ENCODE results near the gene SNX8. TPM values are rescaled to one million over a fixed set of nuclear protein-coding genes. Genes with fewer than 3 reads are reported as not detected.

The SNX8 gene
- total and polyA plus RNA-seq, 2 donors (not counting 1 experiment from before 2014, with no cell fraction given), result 64.4 to 126 TPM

GRCh38 chr7:2233926-2234325 is 80.3 kb downstream of the SNX8 start:
- ATAC-seq (ENCODE audit: low read depth), result no peak
- H4K20me1 ChIP-seq (ENCODE audit: control insufficient read depth, insufficient read depth, low read length, poor library complexity, severe bottlenecking), result no peaks in the 10 kb centered on the region
- no peak overlapping the region for H2AFZ ChIP-seq (ENCODE audit: insufficient read depth, low read depth, low read length, poor library complexity, severe bottlenecking)
- TF ChIP-seq EZH2 (IDR thresholded peaks at IDR 0.05; ENCODE audit: borderline replicate concordance, insufficient read depth, low read depth, low read length, poor library complexity, severe bottlenecking) (no peak), CTCF (IDR thresholded peaks at IDR 0.05) (no peak)
- Mint-ChIP-seq H3K4me1 (peaks cover 57% of the 10 kb centered on the region), H3K27me3 (no peaks in the 10 kb centered on the region), H3K27ac (no peak overlapping the region), H3K4me3 (peak overlapping the region; percentile 70), H3K9me3 (ENCODE audit: insufficient read depth) (no peaks in the 10 kb centered on the region)
- intact Hi-C loops (cut with micrococcal nuclease), result loop anchor here (2.0 to 10.0 kb wide), 2 partner anchors 27 to 659 kb away; partner anchors contain the start of gene PSMG3
- WGBS (ENCODE audit: insufficient coverage), result no CpG with 5 or more reads among the region's 3 CpGs
- no peak for DNase-seq
- no peaks in the 10 kb centered on the region for H3K27me3 ChIP-seq (replicated peaks in 1 of 4; ENCODE audit: control extremely low read depth in 1 of 4, control insufficient read depth in 3 of 4, insufficient read depth in 4 of 4, low read length in 3 of 4)
- peaks cover 3 to 29% of the 10 kb centered on the region in 2 experiments for H3K36me3 ChIP-seq (replicated peaks in 1 of 2; ENCODE audit: control extremely low read depth in 1 of 2, control insufficient read depth in 1 of 2, extremely low read depth in 1 of 2, insufficient read depth in 2 of 2, low read length in 1 of 2)
- peaks cover 60% of the 10 kb centered on the region for H3K79me2 ChIP-seq (ENCODE audit: control insufficient read depth, insufficient read depth, low read length)
- no peak overlapping the region for H3K9ac ChIP-seq (ENCODE audit: low read length)
- H3K9me3 ChIP-seq (ENCODE audit: control extremely low read depth in 1 of 3, control insufficient read depth in 2 of 3, insufficient read depth in 1 of 3, low read length in 2 of 3), result peaks cover 0 to 5% (median 0%) of the 10 kb centered on the region in 3 donors
- no peak overlapping the region for H3K4me2 ChIP-seq (replicated peaks; ENCODE audit: low read depth, low read length, poor library complexity, severe bottlenecking)
- ChIA-PET POLR2A (interaction anchor here (0.7 to 1.3 kb wide), 2 partner anchors 27 to 305 kb away, joined by 3 to 4 read pairs; no protein-coding TSS in a partner anchor), CTCF (no interaction called here)
- peak overlapping the region in 1 of 2 donors; percentile 96 for H3K27ac ChIP-seq (ENCODE audit: low read length in 2 of 2)
- peaks cover 39 to 50% of the 10 kb centered on the region in 2 donors for H3K4me1 ChIP-seq (ENCODE audit: control insufficient read depth in 2 of 2, insufficient read depth in 2 of 2, low read length in 2 of 2)
- no peak overlapping the region for H3K4me3 ChIP-seq (ENCODE audit: control extremely low read depth in 1 of 5, extremely low read depth in 1 of 5, insufficient read depth in 1 of 5, low read depth in 2 of 5, low read length in 4 of 5)

DNA sequence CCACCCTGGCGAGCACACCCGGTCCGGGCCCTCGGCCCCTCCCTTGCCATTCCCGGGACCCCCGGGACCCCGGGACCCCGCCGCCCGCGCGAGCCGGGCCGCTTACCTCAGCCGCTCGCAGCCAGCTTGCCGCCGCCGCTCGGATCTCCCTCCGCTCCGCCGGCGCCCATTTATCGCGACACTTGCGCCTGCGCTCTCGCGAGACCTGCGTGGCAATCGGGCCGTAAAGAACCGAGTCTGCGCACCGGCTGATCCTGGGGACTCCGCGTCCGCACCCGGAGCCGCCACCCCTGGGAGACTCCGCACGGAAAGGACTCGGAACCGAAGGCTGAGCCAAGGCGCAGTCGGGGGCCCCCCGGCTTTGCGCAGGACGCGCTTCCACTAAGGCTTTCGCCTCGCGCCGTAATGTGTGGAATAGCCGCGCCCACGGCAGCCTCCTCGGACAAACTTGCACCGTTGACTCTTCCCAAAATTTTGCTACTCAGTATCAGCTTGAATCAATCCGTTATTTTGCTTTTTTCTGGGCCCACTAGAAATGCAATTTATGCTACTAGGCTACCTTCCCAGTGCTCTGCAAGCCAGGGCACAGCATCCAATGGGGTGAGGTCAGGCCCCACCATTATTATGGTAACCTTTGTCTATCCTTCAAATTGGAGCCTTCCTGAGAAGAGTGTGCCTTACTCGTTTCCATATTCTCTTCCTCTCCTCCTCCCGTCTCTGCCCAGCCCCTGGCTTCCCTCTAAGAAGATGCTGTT is 81.3 kb downstream of the SNX8 start, which contains the start of gene MAD1L1:
TSS of gene MAD1L1 (minus strand) at position 180 of the 755 bp plus-strand sequence. CDS start 2,812 bp downstream, outside the sequence.
- intact Hi-C loops (cut with micrococcal nuclease), result loop anchor here (1.0 to 10.0 kb wide), 3 partner anchors 28 to 658 kb away; partner anchors contain the start of gene PSMG3
- peak within 1 kb of the TSS; percentile 84 to 100 (median 93) for H3K4me3 ChIP-seq (ENCODE audit: control extremely low read depth in 1 of 5, extremely low read depth in 1 of 5, insufficient read depth in 1 of 5, low read depth in 2 of 5, low read length in 4 of 5)
- CTCF ChIA-PET, result interaction anchor here (0.8 to 1.9 kb wide), 4 partner anchors 9 to 162 kb away, joined by 3 to 15 read pairs (median 4); partner anchors contain the start of genes MRM2 and NUDT1

More for the DNA sequence above, 81.3 kb downstream of the SNX8 start, which contains the start of gene MAD1L1:
- Histone ChIP-seq H3K27ac (ENCODE audit: low read length in 2 of 2) (peak within 1 kb of the TSS; percentile 72 to 76), H3K4me2 (replicated peaks; ENCODE audit: low read depth, low read length, poor library complexity, severe bottlenecking) (peak within 1 kb of the TSS; percentile 96), H3K4me1 (ENCODE audit: control insufficient read depth in 2 of 2, insufficient read depth in 2 of 2, low read length in 2 of 2) (peaks cover 34 to 43% of the 10 kb centered on the region in 2 donors), H2AFZ (ENCODE audit: insufficient read depth, low read depth, low read length, poor library complexity, severe bottlenecking) (peak within 1 kb of the TSS; percentile 100), H3K9ac (ENCODE audit: low read length) (peak within 1 kb of the TSS; percentile 98), H4K20me1 (ENCODE audit: control insufficient read depth, insufficient read depth, low read length, poor library complexity, severe bottlenecking) (no peaks in the 10 kb centered on the region), H3K9me3 (ENCODE audit: control extremely low read depth in 1 of 3, control insufficient read depth in 2 of 3, insufficient read depth in 1 of 3, low read length in 2 of 3) (peaks cover 0 to 5% (median 0%) of the 10 kb centered on the region in 3 donors), H3K27me3 (replicated peaks in 1 of 4; ENCODE audit: control extremely low read depth in 1 of 4, control insufficient read depth in 3 of 4, insufficient read depth in 4 of 4, low read length in 3 of 4) (no peaks in the 10 kb centered on the region), H3K79me2 (ENCODE audit: control insufficient read depth, insufficient read depth, low read length) (peaks cover 67% of the 10 kb centered on the region), H3K36me3 (replicated peaks in 1 of 2; ENCODE audit: control extremely low read depth in 1 of 2, control insufficient read depth in 1 of 2, extremely low read depth in 1 of 2, insufficient read depth in 2 of 2, low read length in 1 of 2) (peaks cover 1 to 28% of the 10 kb centered on the region in 2 experiments)
- TF ChIP-seq EZH2 (IDR thresholded peaks at IDR 0.05; ENCODE audit: borderline replicate concordance, insufficient read depth, low read depth, low read length, poor library complexity, severe bottlenecking) (no peak), CTCF (IDR thresholded peaks at IDR 0.05) (no peak)
- under 1% methylated on average over 61 of the region's 63 CpGs for WGBS (ENCODE audit: insufficient coverage)
- H3K9me3 Mint-ChIP-seq (ENCODE audit: insufficient read depth), result no peaks in the 10 kb centered on the region
- H3K4me3 Mint-ChIP-seq, result peak within 1 kb of the TSS; percentile 91
- DNase-seq (peak; percentile 93), ATAC-seq (ENCODE audit: low read depth) (peak; percentile 69)
- H3K4me1 Mint-ChIP-seq, result peaks cover 51% of the 10 kb centered on the region
- POLR2A ChIA-PET, result no interaction called here
- peak within 1 kb of the TSS; percentile 87 for H3K27ac Mint-ChIP-seq
- no peaks in the 10 kb centered on the region for H3K27me3 Mint-ChIP-seq

All from B cell (primary cell).